ENCODE measurements around the gene RBP3.

Gene RBP3

DNA sequence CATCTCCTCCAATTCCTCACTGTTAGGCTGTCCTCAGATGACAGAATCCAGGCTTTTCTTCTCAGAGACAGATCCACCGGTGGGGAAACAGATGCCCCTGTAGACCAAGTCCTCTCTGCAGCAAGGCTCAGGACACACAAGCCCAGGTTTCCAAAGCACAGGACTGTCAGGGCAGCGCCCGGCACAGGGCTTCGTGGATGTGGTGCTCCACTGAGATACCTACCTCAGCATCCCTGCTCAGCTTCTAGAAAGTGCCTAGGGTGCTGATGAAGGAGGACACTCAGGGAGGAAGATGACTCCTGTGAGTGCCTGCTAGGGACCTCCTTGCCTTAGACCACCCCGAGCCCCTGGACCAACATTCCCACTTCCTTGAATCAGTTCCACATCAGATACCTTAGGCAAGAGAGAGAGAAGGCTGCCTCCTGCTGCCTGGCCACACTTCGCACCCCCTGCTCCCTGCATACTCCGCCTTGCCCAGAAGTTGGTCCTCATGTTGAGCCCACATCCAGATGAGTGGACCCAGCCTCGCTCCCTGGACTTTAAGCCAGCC, 8.9 kb upstream of the RBP3 start:
- DNase-seq: no peak

DNA sequence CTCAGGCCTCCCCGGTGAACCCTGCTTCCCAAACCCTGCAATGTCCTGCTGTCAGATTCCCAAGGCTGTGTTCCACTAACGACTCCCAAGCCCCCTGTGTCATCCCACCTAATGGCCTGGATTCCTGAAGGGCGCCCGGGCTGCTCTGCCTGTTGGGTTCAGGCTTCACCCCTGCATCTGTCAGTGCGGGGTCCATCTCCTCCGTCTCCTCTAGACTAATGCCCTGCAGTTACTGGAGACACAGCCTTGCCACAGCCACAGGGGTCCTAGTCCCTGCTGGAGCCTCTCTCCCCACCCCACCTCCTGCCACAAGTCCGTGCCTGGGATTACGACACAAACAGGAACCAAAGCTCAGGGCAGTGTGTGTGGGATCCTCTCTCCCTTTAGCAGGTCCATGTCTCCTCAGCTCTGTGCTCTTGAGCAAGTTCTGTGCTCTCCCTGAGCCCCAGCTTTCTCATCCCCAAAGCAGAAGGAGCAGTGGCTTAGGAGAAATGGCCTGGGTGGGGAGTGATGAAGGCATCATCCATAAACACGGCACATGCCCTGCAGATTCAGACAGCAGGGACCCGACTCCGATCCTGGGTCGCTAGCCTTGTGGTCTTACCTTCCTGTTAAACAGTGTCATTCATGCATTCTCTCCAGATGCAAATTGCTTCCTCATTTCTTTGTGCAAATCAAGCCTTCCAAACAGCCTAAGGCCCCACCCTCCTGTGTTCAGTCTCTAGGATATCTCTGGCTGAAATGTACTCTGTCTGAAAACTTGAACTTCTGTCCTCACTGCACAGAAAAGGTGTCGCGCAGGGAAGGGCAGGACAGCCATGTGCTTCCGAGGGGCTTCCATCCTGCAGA, 8.2 kb upstream of the RBP3 start:
- DNase-seq: no peak

DNA sequence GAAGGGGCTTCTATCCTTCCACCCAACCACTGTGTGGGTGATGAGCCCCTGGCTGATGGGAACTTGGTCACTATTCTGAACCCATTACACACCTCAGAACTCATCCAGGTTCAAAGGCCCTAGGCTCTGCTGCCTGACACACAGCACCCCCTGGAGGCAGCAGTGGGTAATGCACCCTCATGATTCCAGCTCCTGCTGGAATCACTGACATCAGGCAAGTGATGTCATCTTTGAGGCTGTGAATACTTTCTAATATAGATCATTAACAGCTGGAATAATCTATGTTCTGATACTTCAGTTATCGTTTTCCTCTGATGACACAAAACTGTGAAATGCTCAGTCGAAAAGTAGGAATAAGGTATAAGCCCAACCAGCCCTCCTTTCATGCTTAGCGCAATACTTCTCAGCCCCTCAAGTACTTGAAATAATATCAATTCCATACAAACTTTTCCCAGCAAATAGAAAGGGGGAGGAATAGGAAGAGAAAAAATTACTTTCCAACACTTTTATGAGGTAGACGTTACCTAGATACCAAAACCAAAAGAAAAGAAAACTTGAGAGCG, 7.5 kb upstream of the RBP3 start:
- no peak for DNase-seq

DNA sequence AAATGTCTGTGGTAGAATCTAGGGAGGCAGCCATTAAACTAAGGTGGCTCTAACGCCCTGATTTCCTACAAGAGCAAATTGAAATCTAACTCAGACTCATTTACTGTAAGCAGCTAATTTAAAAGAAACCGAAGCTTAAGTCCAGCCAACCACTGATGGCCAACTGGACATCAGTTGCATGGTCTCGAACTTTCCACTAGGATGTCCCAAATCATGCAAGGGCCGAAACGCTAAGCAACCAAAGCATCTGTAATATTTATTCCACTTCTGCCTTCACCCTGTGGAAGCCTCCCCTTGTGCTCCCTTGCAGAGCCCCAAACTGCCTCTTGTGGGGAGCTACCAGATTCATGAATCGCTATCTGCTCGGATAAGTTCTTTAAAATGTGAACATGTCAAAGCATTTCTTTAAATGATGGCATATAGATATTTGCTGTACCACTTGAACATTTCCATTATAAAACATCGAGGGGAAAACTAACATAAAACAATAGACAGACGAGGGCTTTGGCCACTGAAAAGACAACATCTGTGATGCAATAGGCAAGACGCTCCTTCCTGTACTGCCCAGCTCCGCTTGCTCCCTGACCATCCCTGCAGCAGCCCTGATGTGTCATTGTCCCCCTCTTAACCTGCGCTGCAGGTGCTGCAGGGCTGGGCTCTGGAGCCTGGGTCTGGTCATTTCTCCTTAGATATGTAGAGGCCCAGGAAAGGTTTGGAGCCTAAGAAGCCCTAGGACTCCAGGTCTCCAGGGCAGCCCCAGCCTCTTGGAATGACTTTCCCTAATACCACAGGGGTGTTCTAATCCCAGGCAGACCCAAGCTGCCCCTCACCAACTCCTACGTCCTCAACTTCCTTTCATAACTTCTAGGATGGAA, 2.9 kb upstream of the RBP3 start:
- no peak for DNase-seq

DNA sequence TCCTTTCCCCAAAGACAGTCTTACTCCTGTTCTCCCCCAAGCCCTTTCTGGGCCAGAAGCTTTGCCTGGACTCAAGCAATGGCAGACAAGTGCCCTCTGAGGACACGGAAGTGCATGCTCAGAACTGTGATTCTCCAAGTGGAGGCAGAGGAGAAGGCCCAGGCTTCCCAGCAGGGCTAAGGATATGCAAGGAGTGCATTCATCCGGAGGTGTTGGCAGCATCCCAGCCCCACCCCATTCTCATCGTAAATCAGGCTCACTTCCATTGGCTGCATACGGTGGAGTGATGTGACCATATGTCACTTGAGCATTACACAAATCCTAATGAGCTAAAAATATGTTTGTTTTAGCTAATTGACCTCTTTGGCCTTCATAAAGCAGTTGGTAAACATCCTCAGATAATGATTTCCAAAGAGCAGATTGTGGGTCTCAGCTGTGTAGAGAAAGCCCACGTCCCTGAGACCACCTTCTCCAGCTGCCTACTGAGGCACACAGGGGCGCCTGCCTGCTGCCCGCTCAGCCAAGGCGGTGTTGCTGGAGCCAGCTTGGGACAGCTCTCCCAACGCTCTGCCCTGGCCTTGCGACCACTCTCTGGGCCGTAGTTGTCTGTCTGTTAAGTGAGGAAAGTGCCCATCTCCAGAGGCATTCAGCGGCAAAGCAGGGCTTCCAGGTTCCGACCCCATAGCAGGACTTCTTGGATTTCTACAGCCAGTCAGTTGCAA, 1.4 kb upstream of the RBP3 start:
- DNase-seq: no peak

DNA sequence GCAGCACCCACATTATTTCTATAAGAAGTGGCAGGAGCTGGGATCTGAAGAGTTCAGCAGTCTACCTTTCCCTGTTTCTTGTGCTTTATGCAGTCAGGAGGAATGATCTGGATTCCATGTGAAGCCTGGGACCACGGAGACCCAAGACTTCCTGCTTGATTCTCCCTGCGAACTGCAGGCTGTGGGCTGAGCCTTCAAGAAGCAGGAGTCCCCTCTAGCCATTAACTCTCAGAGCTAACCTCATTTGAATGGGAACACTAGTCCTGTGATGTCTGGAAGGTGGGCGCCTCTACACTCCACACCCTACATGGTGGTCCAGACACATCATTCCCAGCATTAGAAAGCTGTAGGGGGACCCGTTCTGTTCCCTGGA, 874 bp upstream of the RBP3 start:
- no peak for DNase-seq

DNA sequence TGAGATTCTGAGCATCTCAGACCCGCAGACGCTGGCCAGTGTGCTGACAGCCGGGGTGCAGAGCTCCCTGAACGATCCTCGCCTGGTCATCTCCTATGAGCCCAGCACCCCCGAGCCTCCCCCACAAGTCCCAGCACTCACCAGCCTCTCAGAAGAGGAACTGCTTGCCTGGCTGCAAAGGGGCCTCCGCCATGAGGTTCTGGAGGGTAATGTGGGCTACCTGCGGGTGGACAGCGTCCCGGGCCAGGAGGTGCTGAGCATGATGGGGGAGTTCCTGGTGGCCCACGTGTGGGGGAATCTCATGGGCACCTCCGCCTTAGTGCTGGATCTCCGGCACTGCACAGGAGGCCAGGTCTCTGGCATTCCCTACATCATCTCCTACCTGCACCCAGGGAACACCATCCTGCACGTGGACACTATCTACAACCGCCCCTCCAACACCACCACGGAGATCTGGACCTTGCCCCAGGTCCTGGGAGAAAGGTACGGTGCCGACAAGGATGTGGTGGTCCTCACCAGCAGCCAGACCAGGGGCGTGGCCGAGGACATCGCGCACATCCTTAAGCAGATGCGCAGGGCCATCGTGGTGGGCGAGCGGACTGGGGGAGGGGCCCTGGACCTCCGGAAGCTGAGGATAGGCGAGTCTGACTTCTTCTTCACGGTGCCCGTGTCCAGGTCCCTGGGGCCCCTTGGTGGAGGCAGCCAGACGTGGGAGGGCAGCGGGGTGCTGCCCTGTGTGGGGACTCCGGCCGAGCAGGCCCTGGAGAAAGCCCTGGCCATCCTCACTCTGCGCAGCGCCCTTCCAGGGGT, 703 bp downstream of the RBP3 start:
- no peak for DNase-seq

DNA sequence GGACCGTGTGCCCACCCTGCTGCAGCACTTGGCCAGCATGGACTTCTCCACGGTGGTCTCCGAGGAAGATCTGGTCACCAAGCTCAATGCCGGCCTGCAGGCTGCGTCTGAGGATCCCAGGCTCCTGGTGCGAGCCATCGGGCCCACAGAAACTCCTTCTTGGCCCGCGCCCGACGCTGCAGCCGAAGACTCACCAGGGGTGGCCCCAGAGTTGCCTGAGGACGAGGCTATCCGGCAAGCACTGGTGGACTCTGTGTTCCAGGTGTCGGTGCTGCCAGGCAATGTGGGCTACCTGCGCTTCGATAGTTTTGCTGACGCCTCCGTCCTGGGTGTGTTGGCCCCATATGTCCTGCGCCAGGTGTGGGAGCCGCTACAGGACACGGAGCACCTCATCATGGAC, 1.4 kb downstream of the RBP3 start:
- no peak for DNase-seq

DNA sequence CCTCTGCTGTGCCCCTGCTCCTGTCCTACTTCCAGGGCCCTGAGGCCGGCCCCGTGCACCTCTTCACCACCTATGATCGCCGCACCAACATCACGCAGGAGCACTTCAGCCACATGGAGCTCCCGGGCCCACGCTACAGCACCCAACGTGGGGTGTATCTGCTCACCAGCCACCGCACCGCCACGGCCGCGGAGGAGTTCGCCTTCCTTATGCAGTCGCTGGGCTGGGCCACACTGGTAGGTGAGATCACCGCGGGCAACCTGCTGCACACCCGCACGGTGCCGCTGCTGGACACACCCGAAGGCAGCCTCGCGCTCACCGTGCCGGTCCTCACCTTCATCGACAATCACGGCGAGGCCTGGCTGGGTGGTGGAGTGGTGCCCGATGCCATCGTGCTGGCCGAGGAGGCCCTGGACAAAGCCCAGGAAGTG, 1.8 kb downstream of the RBP3 start:
- no peak for DNase-seq

DNA sequence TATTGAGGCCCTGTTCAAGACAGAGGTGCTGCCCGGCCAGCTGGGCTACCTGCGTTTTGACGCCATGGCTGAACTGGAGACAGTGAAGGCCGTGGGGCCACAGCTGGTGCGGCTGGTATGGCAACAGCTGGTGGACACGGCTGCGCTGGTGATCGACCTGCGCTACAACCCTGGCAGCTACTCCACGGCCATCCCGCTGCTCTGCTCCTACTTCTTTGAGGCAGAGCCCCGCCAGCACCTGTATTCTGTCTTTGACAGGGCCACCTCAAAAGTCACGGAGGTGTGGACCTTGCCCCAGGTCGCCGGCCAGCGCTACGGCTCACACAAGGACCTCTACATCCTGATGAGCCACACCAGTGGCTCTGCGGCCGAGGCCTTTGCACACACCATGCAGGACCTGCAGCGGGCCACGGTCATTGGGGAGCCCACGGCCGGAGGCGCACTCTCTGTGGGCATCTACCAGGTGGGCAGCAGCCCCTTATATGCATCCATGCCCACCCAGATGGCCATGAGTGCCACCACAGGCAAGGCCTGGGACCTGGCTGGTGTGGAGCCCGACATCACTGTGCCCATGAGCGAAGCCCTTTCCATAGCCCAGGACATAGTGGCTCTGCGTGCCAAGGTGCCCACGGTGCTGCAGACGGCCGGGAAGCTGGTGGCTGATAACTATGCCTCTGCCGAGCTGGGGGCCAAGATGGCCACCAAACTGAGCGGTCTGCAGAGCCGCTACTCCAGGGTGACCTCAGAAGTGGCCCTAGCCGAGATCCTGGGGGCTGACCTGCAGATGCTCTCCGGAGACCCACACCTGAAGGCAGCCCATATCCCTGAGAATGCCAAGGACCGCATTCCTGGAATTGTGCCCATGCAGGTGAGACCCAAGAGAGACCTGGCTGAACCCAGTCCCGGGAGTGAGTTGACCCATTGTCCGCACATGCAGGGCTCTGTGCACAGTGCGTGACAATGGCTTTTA, 2.8 kb downstream of the RBP3 start:
- DNase-seq: no peak

DNA sequence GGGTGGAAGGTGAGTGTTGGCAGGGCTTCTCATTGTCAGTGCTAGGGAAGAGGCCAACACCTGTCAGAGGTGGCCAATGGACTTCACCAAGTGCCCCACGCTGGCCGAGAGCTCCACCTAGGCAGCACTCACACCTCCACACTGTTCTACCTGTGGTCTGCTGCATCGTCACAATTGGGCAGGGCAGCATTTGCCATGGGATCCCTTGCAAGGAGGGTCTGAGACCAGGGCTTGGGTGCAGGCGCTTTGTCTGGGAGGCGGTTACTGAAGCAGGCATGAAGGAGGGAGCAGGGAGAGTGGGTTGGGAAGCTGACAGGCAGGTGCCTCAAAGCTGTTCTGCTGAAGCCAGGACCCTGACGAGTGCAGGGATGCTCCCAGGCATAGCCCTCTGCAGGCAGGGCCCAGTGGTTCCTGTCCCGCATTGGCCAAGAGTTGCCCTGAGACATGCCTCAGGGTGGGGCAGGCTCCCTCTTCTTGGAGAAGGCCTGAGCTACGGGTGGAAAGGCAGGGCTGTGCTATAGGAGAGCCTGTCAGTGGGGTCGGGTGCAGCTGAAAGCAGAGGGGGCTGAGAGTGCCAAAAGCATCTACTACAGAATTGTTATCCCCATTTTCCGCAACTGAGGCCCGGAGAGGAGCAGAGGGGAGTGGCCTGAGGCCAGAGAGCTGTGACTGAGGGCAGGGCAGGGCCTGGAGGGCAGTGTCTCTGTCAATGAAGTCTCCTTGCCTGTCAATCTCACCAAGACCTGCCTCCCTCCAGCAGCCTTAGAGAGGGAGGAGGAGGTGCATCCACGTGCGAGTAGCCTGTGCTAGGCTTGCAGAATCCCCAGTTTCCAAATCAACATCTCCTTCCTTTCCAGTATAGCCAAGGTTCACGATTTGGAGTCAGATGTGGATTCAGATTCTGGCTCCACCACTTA, 4.0 kb downstream of the RBP3 start:
- DNase-seq: no peak

DNA sequence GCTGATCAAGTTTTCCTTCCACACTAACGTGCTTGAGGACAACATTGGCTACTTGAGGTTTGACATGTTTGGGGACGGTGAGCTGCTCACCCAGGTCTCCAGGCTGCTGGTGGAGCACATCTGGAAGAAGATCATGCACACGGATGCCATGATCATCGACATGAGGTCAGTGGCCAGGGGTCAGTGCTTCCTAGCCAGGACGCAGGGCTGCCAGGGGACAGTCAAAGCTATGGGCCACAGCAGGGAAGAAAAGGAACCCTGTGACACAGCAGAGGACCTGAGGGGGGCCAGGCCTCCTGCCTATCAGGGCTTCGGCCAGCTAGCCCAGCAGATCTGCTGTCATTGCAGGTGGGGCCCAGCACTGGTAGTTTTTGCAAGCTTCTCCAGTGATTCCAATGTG, 5.2 kb downstream of the RBP3 start:
- DNase-seq: no peak

DNA sequence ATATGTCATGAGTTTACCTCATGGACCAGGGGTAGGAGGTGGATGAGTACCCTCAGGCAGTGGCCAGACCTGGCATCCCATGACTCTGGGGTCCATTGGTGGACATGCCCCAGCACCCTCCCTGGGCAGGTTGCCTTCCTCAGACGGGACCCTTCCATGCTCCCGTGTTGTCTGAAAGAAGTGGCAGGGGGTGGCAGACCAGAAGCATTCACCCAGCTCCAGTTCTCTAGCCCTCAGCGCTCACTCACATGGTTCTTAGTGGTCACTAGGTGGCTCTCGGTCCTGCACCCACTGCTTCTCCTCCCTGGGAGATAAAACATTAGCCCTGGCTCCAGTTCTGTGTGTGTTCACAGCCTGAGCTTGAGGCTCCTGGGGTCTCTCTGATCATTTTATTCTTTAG, 6.0 kb downstream of the RBP3 start:
- no peak for DNase-seq

DNA sequence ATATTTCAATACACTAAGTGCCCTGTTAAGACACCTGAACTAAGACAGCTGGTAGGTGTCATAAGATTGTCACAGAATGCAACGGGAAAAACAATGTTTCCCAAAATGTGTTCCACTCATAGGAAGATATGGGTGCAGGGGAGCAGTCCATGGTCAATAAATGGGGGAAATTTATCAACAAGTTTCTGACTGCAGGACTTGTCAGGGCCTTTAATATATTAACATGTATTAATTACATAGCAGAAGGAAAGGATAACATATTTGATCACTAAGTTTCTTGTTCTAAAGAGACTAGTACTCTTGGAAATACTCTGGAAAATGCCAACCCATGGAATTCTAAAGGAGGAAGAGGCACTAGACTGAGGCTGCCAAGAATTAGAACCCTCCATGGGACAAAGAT, 6.7 kb downstream of the RBP3 start:
- no peak for DNase-seq

DNA sequence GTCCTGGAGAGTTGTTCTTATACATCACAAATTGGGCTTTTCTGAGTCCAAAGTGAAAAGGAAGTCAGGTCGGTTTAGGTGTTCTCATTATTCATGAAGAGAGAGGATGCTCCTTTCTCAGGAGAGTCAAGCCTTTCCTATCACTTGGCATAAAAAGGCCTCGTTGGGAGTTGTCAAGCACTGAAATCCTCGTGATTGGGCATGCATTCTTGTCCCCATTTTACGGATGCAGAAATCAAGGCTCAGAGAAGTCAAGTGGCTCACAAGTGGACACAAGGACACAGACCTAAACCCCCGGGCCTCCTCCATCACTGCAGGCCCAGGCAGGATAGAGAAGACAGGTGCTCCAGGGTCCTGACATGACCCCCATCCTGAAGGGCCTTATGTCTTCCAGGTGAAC, 8.5 kb downstream of the RBP3 start:
- DNase-seq: no peak

DNA sequence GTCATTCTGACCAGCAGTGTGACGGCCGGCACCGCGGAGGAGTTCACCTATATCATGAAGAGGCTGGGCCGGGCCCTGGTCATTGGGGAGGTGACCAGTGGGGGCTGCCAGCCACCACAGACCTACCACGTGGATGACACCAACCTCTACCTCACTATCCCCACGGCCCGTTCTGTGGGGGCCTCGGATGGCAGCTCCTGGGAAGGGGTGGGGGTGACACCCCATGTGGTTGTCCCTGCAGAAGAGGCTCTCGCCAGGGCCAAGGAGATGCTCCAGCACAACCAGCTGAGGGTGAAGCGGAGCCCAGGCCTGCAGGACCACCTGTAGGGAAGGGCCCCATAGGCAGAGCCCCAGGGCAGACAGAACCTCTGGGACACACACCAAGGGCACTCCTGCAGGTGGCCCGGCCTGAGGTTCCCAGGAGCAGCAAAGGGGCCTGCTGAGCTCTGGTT, 9.0 kb downstream of the RBP3 start:
- no peak for DNase-seq

DNA sequence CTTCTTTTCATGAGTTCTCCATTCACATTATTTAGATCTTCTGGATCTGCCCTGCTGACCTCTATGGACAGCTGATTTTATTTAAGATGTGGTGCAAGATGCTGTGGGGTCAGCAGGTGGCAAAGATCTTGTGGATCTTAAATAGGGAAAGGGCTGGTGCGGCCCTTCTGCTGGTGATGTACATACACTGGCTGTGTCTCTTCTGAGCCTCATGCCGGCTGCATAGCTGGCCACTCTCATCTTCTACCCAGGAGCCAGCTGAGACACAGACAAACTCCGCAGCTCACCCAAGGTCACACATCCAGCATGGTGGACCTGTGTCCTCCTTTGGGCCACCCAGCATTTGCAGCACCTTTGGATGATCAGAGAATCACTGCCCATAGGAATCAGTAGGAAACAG, 9.7 kb downstream of the RBP3 start:
- DNase-seq: no peak

DNA sequence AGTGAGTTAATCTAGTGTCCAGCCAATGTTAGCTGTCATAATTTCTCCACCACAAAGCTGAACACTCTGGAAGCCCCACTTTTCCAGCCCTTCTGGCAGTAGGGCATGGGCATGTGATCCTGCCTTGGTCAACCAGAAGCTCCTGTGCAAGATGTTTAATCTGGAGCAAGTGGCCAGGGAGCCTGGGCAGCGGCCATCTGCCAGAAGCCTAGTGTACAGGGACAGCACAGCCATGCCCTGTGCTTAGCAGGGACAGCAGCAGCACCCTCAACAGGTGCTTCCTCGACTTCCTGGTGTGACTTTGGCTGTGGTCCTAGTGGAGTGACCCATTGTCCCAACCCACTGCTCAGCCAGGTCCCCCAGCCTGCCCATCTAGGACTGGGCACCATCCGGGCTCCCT, 10.3 kb downstream of the RBP3 start:
- DNase-seq: no peak

DNA sequence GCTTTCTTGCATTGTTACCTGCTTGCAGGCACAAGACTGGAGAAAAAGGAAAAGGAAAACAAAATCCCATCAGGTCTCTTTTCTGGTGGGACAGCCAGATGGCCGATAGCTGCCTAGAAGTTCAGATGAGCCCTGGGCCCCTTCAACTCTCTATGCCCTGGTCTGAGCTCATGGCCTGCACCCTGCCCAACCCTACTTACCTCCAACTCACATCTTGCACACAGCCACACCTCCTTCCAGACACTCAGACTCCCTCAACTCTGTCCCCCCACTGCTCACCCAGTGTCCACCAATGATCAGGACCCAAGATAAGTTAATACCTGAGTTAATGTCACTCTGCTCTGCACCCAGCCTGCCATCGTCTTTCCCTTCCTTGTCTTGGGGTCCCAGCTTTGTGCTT, 10.9 kb downstream of the RBP3 start:
- no peak for DNase-seq

All from NCI-H2107 (cell line).